Lung (tissue), 12 donors: ENCODE data around the gene NT5DC4. TPM values are rescaled to one million over a fixed set of nuclear protein-coding genes. Genes with fewer than 3 reads are reported as not detected.

Experiments
- ATAC-seq: fragments of 200-7000 bp; cut with Tn5 transposase; one replicate; pipeline ENCODE4 v1.9.1; 2020; ENCODE audit warnings: moderate number of reproducible peaks; ENCODE audit not compliant: insufficient read depth, low FRiP score
- DNase-seq, 3 donors: peaks; one replicate each; pipeline ENCODE4 v3.0.0-alpha.2; 2013 to 2017
- H3K27ac ChIP-seq, 2 donors: one replicate each; pipeline ENCODE4 v1.5.1; 2013; ENCODE audit warnings: mild to moderate bottlenecking in 2 of 2, moderate library complexity in 2 of 2, control low read depth in 1 of 2, inconsistent platforms in 1 of 2, low read depth in 1 of 2, low read length in 1 of 2
- H3K27me3 ChIP-seq, 3 donors: one replicate each; pipeline ENCODE4 v1.5.1; 2013; ENCODE audit warnings: low read length in 2 of 3; ENCODE audit not compliant: control insufficient read depth in 3 of 3, insufficient read depth in 3 of 3
- H3K36me3 ChIP-seq, 4 donors: one replicate each; pipeline ENCODE4 v1.5.1; 2013; ENCODE audit warnings: low read length in 4 of 4, mild to moderate bottlenecking in 1 of 4, moderate library complexity in 1 of 4; ENCODE audit not compliant: control insufficient read depth in 4 of 4, insufficient read depth in 4 of 4
- H3K4me1 ChIP-seq, 5 donors: one replicate each; pipeline ENCODE4 v1.5.1; 2013; ENCODE audit warnings: low read length in 5 of 5, mild to moderate bottlenecking in 2 of 5, moderate library complexity in 1 of 5; ENCODE audit not compliant: control insufficient read depth in 5 of 5, insufficient read depth in 5 of 5
- H3K4me3 ChIP-seq: one replicate; pipeline ENCODE4 v1.5.1; 2013; ENCODE audit warnings: mild to moderate bottlenecking, control low read depth, moderate library complexity
- H3K9ac ChIP-seq, 2 donors: one replicate each; pipeline ENCODE4 v1.5.1; 2013; ENCODE audit warnings: low read length in 2 of 2, control low read depth in 1 of 2; ENCODE audit not compliant: insufficient read depth in 1 of 2
- H3K9me3 ChIP-seq, 4 donors: one replicate each; pipeline ENCODE4 v1.5.1; 2013; ENCODE audit warnings: low read length in 3 of 4, mild to moderate bottlenecking in 1 of 4, moderate library complexity in 1 of 4; ENCODE audit not compliant: control insufficient read depth in 4 of 4, insufficient read depth in 3 of 4
- WGBS, 2 donors: extraction: QIAGEN DNeasy Blood & Tissue Kit; methylation state at CpG; one replicate each; pipeline ENCODE4 v1.1.7; 2013; 5-methylcytosine and 5-hydroxymethylcytosine counted together
- polyA plus RNA-seq, 2 donors: library from polyadenylated mRNA; stranded (reverse); fragments of 200-250 nt; gene quantifications; one replicate each; pipeline ENCODE4 v1.2.1, GENCODE V29; 2013
- total RNA-seq, 2 donors: library from RNA; depleted of rRNA in 1 of 2; stranded (reverse); fragments of >200 nt in 1 of 2; gene quantifications; one replicate each; pipeline ENCODE4 v1.2.1, GENCODE V29; 2014 to 2021
- TF ChIP-seq, protein P1 (sequence below): IDR thresholded peaks from 2 replicates; pipeline ENCODE4 v1.5.1; 2012; ENCODE audit warnings: mild to moderate bottlenecking; ENCODE audit errors: control extremely low read depth, extremely low read depth
- donor health status: control.
- donor health status: control.
- donor health status: Bipolar disorder and iron deficiency.
- donor health status: healthy.
- donor health status: DM: yes; HTN: yes; CAD: no.

NT5DC4 gene
- total and polyA plus RNA-seq, 4 donors, result 0.09 to 0.83 (median 0.53) TPM

DNA sequence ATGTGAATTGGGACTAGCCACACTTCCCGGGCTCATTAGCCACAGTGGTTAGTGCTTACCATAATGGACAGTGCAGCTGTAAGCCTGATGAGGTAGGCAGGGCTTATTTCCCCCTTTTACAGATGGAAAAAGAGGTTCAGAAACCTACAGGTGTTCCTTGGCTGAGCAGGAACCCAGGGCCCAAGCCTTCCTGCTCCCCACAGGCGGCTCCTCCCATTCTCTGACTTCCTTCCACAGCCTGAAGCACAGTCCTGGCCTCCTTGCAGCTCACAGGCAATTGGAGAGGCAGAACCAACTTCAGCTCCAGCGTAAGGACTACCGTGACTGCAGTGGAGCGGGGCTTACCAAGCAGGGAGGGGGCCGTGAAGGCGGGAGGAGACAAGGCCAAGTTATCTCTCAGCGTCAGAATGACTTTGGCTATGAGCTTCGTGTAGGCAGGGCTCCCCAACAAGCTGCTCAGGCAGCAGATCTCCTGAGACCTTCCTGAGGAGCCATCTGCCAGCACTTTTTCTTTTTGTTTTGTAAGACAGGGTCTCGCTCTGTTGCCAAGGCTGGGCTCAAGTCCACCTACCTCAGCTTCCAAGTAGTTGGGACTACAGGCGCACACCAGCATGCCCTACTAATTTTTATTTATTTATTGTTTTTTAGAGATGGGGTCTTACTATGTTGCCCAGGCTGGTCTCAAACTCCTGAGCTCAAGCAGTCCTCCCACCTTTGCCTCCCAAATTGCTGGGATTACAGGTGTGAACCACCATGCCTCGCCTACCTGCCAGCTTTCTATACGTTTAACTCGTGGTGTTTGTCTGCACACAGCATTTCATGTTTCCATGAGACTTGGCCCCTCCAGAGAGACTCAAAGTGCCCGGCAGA lies 34.2 kb upstream of the NT5DC4 start:
- no peak for DNase-seq
- Histone ChIP-seq H3K9me3 (no peaks in the 10 kb centered on the region), H3K9ac (no peak overlapping the region), H3K4me3 (no peak overlapping the region), H3K27me3 (peaks cover 0 to 2% (median 0%) of the 10 kb centered on the region in 3 donors), H3K36me3 (no peaks in the 10 kb centered on the region), H3K27ac (no peak overlapping the region), H3K4me1 (peaks cover 0 to 13% (median 0%) of the 10 kb centered on the region in 5 donors)
- TF ChIP-seq, protein P1, sequence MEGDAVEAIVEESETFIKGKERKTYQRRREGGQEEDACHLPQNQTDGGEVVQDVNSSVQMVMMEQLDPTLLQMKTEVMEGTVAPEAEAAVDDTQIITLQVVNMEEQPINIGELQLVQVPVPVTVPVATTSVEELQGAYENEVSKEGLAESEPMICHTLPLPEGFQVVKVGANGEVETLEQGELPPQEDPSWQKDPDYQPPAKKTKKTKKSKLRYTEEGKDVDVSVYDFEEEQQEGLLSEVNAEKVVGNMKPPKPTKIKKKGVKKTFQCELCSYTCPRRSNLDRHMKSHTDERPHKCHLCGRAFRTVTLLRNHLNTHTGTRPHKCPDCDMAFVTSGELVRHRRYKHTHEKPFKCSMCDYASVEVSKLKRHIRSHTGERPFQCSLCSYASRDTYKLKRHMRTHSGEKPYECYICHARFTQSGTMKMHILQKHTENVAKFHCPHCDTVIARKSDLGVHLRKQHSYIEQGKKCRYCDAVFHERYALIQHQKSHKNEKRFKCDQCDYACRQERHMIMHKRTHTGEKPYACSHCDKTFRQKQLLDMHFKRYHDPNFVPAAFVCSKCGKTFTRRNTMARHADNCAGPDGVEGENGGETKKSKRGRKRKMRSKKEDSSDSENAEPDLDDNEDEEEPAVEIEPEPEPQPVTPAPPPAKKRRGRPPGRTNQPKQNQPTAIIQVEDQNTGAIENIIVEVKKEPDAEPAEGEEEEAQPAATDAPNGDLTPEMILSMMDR, result no peak
- ATAC-seq, result no peak
- WGBS, 2 donors, result 81 to 83% methylated on average over 15 of the region's 15 CpGs

DNA sequence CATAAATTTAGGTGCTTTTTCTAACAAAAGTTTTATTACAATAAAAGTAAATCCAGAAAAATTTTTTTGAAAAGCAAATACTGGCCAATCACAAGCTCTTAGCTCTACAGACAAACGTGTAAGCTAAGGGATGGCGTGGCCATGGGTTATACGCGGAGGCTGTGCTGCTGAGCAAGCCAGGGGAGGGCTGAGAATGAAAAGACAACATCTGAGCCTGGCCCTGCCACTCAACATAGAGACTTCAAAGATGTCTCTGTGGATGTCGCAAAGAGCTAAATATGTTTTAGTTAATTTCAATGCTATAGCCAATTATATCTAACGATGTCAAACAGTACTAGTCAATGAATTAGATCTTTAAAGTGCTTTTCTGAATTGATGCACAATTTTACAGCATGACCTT lies 33.3 kb upstream of the NT5DC4 start:
- Histone ChIP-seq H3K27ac (no peak overlapping the region), H3K36me3 (no peaks in the 10 kb centered on the region), H3K4me1 (peaks cover 0 to 7% (median 0%) of the 10 kb centered on the region in 5 donors), H3K9ac (no peak overlapping the region), H3K4me3 (no peak overlapping the region), H3K9me3 (no peaks in the 10 kb centered on the region), H3K27me3 (peaks cover 0 to 3% (median 2%) of the 10 kb centered on the region in 3 donors)
- DNase-seq (no peak), ATAC-seq (no peak)
- WGBS, 2 donors, result 90 to 95% methylated on average over 6 of the region's 6 CpGs
- TF ChIP-seq, protein P1, result no peak

DNA sequence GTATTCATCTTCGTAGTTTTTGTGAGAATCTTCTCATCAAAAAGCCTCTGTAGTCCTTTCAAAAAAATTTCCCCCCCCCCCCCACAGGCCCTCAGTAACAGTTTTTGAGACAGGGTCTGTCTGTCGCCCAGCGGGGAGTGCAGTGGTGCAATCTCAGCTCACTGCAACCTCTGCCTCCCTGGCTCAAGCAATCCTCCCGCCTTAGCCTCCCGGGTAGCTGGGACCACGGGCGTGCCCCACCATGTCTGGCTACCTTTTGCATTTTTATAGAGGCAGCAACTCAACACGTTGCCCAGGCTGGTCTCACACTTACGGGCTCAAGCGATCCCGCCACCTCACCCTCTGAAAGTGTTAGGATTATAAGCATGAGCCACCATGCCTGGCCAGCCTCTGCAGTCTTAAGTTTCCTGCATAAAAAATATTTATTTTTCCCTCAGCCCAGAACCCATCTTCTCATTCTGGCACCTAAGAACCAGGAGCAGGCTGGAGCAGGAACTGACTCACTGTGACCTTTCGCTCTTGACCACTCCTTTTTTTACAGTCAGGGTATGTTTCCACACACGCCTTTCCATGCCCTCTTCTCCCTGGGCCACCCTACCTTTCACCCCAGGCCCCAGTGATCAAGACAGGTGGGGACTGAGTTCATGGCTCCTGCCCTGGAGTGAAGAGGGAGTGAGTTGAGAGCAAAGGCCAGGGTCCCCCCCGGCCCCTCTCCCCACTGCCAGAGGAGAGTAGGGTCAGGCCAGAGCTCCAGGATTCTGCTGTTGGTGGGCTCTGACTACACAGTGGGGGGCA lies 32.5 kb upstream of the NT5DC4 start:
- no peaks in the 10 kb centered on the region for H3K36me3 ChIP-seq
- DNase-seq, result no peak

More for the DNA sequence above, 32.5 kb upstream of the NT5DC4 start:
- 87 to 89% methylated on average over 14 of the region's 14 CpGs for WGBS, 2 donors
- Histone ChIP-seq H3K9me3 (no peaks in the 10 kb centered on the region), H3K4me3 (no peak overlapping the region), H3K9ac (no peak overlapping the region), H3K4me1 (peaks cover 0 to 7% (median 0%) of the 10 kb centered on the region in 5 donors), H3K27ac (no peak overlapping the region), H3K27me3 (peaks cover 0 to 3% (median 2%) of the 10 kb centered on the region in 3 donors)
- ATAC-seq, result no peak
- TF ChIP-seq, protein P1, result no peak
